HCT116 (cell line): ENCODE data around the gene TBXAS1.

Experiments
- ATF3 ChIP-seq: IDR thresholded peaks from 2 replicates; pipeline ENCODE4 v1.6.1; 2012
- CEBPB ChIP-seq: IDR thresholded peaks from 2 replicates; pipeline ENCODE4 v1.6.1; 2012; ENCODE audit warnings: low read depth
- CTCF ChIP-seq, 3 experiments: fragments of 200-600 bp in 1 of 3; sonication (generic) in 1 of 3; IDR thresholded peaks in 2 of 3; conservative IDR thresholded peaks in 1 of 3; 2 replicates each; pipeline ENCODE4 v1.5.1; 2012 to 2017; ENCODE audit warnings: low read depth in 2 of 3, low read length in 2 of 3, antibody characterized with exemption in 1 of 3, borderline replicate concordance in 1 of 3, control low read depth in 1 of 3, mild to moderate bottlenecking in 1 of 3, mixed read lengths in 1 of 3, mixed run types in 1 of 3, moderate library complexity in 1 of 3; ENCODE audit not compliant: insufficient read depth in 1 of 3
- EGR1 ChIP-seq: IDR thresholded peaks from 2 replicates; pipeline ENCODE4 v1.6.1; 2012; ENCODE audit warnings: low read depth
- EZH2 ChIP-seq: fragments of 200-600 bp; sonication (generic); IDR thresholded peaks from 2 replicates; pipeline ENCODE4 v1.6.1; 2017; ENCODE audit warnings: antibody characterized with exemption, mixed run types
- EZH2phosphoT487 ChIP-seq: fragments of 200-600 bp; IDR thresholded peaks from 2 replicates; pipeline ENCODE4 v1.6.1; 2018; ENCODE audit warnings: antibody characterized with exemption, borderline replicate concordance
- FOSL1 ChIP-seq: IDR thresholded peaks from 2 replicates; pipeline ENCODE4 v1.6.1; 2012; ENCODE audit warnings: low read depth
- JUND ChIP-seq: IDR thresholded peaks from 2 replicates; pipeline ENCODE4 v1.6.1; 2012
- MAX ChIP-seq: IDR thresholded peaks from 2 replicates; pipeline ENCODE4 v1.6.1; 2012
- POLR2A ChIP-seq: IDR thresholded peaks from 2 replicates; pipeline ENCODE4 v1.7.0; 2011; ENCODE audit warnings: borderline replicate concordance; ENCODE audit not compliant: insufficient read depth, insufficient read length; ENCODE audit errors: extremely low read depth
- POLR2AphosphoS5 ChIP-seq: IDR thresholded peaks from 2 replicates; pipeline ENCODE4 v1.6.1; 2011; ENCODE audit warnings: mild to moderate bottlenecking, low read depth, low read length, moderate library complexity
- RAD21 ChIP-seq: IDR thresholded peaks from 2 replicates; pipeline ENCODE4 v1.6.1; 2012; ENCODE audit warnings: low read depth, mild to moderate bottlenecking
- SP1 ChIP-seq: IDR thresholded peaks from 2 replicates; pipeline ENCODE4 v1.6.1; 2012; ENCODE audit warnings: low read depth
- YY1 ChIP-seq: IDR thresholded peaks from 2 replicates; pipeline ENCODE4 v1.6.1; 2011; ENCODE audit warnings: low read length, low read depth, moderate library complexity, mild to moderate bottlenecking; ENCODE audit not compliant: insufficient replicate concordance; ENCODE audit errors: extremely low read depth

GRCh38 chr7:139897422-139898090, 68.5 kb downstream of the TBXAS1 start:
- TF ChIP-seq MAX (no peak), CTCF (IDR thresholded peaks at IDR 0.05 in 2 of 3, conservative IDR thresholded peaks at IDR 0.05 in 1 of 3; ENCODE audit: borderline replicate concordance in 1 of 3, insufficient read depth in 1 of 3, low read depth in 2 of 3, low read length in 2 of 3) (no peak), POLR2AphosphoS5 (no peak), POLR2A (no peak), EZH2 (no peak), ATF3 (no peak), EGR1 (no peak), RAD21 (no peak), FOSL1 (no peak), YY1 (no peak), SP1 (no peak), CEBPB (no peak), JUND (no peak), EZH2phosphoT487 (no peak)
